ENCODE measurements around the gene U2AF1L4.

GRCh38 chr19:35750167-35750566 is 4.9 kb upstream of the U2AF1L4 start:
- TF ChIP-seq POLR2A (IDR thresholded peaks at IDR 0.05) (no peak), CTCF (IDR thresholded peaks at IDR 0.05) (no peak)
